H9 (cell line): ENCODE data around the gene ARHGAP9. TPM values are rescaled to one million over a fixed set of nuclear protein-coding genes. Genes with fewer than 3 reads are reported as not detected.

Experiments used
- DNase-seq: peaks from one replicate; pipeline ENCODE4 v3.0.0-alpha.2; 2017
- H2AFZ ChIP-seq: one replicate; pipeline ENCODE4 v1.6.1; 2013; ENCODE audit warnings: mild to moderate bottlenecking, low read length, control low read depth, moderate library complexity
- H2AK5ac ChIP-seq: 2 replicates; pipeline ENCODE4 v1.6.1; 2013; ENCODE audit warnings: low read length, control low read depth, mixed read lengths; ENCODE audit not compliant: insufficient read length
- H2BK120ac ChIP-seq: one replicate; pipeline ENCODE4 v1.6.1; 2013; ENCODE audit warnings: low read depth, mild to moderate bottlenecking, low read length, control low read depth, inconsistent platforms; ENCODE audit not compliant: poor library complexity, severe bottlenecking
- H2BK12ac ChIP-seq: 2 replicates; pipeline ENCODE4 v1.6.1; 2013; ENCODE audit warnings: low read length, control low read depth, mixed read lengths, low read depth; ENCODE audit not compliant: insufficient read length
- H2BK15ac ChIP-seq: 2 replicates; pipeline ENCODE4 v1.6.1; 2013; ENCODE audit warnings: low read depth, low read length, control low read depth
- H2BK20ac ChIP-seq: one replicate; pipeline ENCODE4 v1.6.1; 2013; ENCODE audit warnings: low read depth, mild to moderate bottlenecking, low read length, control low read depth, inconsistent platforms; ENCODE audit not compliant: poor library complexity, severe bottlenecking
- H2BK5ac ChIP-seq: 2 replicates; pipeline ENCODE4 v1.6.1; 2013; ENCODE audit warnings: low read length, control low read depth, mixed read lengths; ENCODE audit not compliant: insufficient read length
- H3K14ac ChIP-seq: 2 replicates; pipeline ENCODE4 v1.6.1; 2013; ENCODE audit warnings: low read length, control low read depth; ENCODE audit not compliant: insufficient read depth
- H3K18ac ChIP-seq: 2 replicates; pipeline ENCODE4 v1.6.1; 2013; ENCODE audit warnings: low read depth, mild to moderate bottlenecking, mixed read lengths, low read length, control low read depth; ENCODE audit not compliant: insufficient read length
- H3K23ac ChIP-seq: 2 replicates; pipeline ENCODE4 v1.6.1; 2013; ENCODE audit warnings: low read length, control low read depth, mixed read lengths, low read depth; ENCODE audit not compliant: insufficient read length
- H3K23me2 ChIP-seq: 2 replicates; pipeline ENCODE4 v1.6.1; 2013; ENCODE audit warnings: low read depth, mild to moderate bottlenecking, mixed read lengths, low read length, control low read depth; ENCODE audit not compliant: insufficient read length, poor library complexity, severe bottlenecking
- H3K27ac ChIP-seq: 2 replicates; pipeline ENCODE4 v1.5.1; 2013; ENCODE audit warnings: low read length, control low read depth, mixed read lengths, low read depth; ENCODE audit not compliant: insufficient read length
- H3K27me3 ChIP-seq: 2 replicates; pipeline ENCODE4 v1.6.1; 2013; ENCODE audit warnings: low read length, control low read depth, inconsistent platforms; ENCODE audit not compliant: insufficient read depth
- H3K4ac ChIP-seq: 2 replicates; pipeline ENCODE4 v1.6.1; 2013; ENCODE audit warnings: low read depth, mild to moderate bottlenecking, control low read depth, inconsistent platforms, low read length, moderate library complexity
- H3K4me1 ChIP-seq: 2 replicates; pipeline ENCODE4 v1.6.1; 2013; ENCODE audit warnings: low read length, control low read depth, inconsistent platforms; ENCODE audit not compliant: insufficient read depth
- H3K4me2 ChIP-seq: 2 replicates; pipeline ENCODE4 v1.6.1; 2013; ENCODE audit warnings: low read length, control low read depth, mixed read lengths; ENCODE audit not compliant: insufficient read length, insufficient read depth
- H3K56ac ChIP-seq: 2 replicates; pipeline ENCODE4 v1.6.1; 2013; ENCODE audit warnings: low read depth, mild to moderate bottlenecking, mixed read lengths, low read length, control low read depth; ENCODE audit not compliant: insufficient read length
- H3K79me1 ChIP-seq: 2 replicates; pipeline ENCODE4 v1.6.1; 2013; ENCODE audit warnings: low read depth, mild to moderate bottlenecking, moderate library complexity, low read length, control low read depth, inconsistent platforms; ENCODE audit not compliant: insufficient read depth, poor library complexity, severe bottlenecking
- H3K79me2 ChIP-seq: 2 replicates; pipeline ENCODE4 v1.6.1; 2013; ENCODE audit warnings: low read length, control low read depth, inconsistent platforms; ENCODE audit not compliant: insufficient read depth
- H3K9ac ChIP-seq: 2 replicates; pipeline ENCODE4 v1.6.1; 2013; ENCODE audit warnings: low read length, control low read depth, mixed read lengths; ENCODE audit not compliant: insufficient read length; ENCODE audit errors: extremely low read depth
- H3K9me3 ChIP-seq: one replicate; pipeline ENCODE4 v1.6.1; 2013; ENCODE audit warnings: low read depth, low read length, inconsistent platforms; ENCODE audit not compliant: control insufficient read depth
- H3T11ph ChIP-seq: one replicate; pipeline ENCODE4 v1.6.1; 2013; ENCODE audit warnings: mild to moderate bottlenecking, low read length, control low read depth, inconsistent platforms
- H4K20me1 ChIP-seq: one replicate; pipeline ENCODE4 v1.6.1; 2013; ENCODE audit not compliant: control insufficient read depth, insufficient read length, insufficient read depth
- H4K5ac ChIP-seq: 2 replicates; pipeline ENCODE4 v1.6.1; 2013; ENCODE audit warnings: low read depth, mild to moderate bottlenecking, mixed read lengths, low read length, control low read depth; ENCODE audit not compliant: insufficient read length
- H4K8ac ChIP-seq: replicated peaks from 2 replicates; pipeline ENCODE4 v1.6.1; 2013; ENCODE audit warnings: low read length, control low read depth, mixed read lengths, low read depth; ENCODE audit not compliant: insufficient read length
- H4K91ac ChIP-seq: 2 replicates; pipeline ENCODE4 v1.6.1; 2013; ENCODE audit warnings: low read depth, mild to moderate bottlenecking, moderate library complexity, mixed read lengths, low read length, control low read depth; ENCODE audit not compliant: insufficient read length
- H3K27ac Mint-ChIP-seq, 3 experiments: 2 replicates in 2 of 3; 3 replicates in 1 of 3; pipeline ENCODE4 v1.8.0; 2020 to 2021; ENCODE audit warnings: mixed read lengths in 3 of 3, mild to moderate bottlenecking in 1 of 3, moderate library complexity in 1 of 3
- H3K27me3 Mint-ChIP-seq: 2 replicates; pipeline ENCODE4 v1.8.0; 2021; ENCODE audit warnings: low read depth, mild to moderate bottlenecking, moderate library complexity, mixed read lengths
- H3K36me3 Mint-ChIP-seq, 3 experiments: 2 replicates in 2 of 3; 3 replicates in 1 of 3; pipeline ENCODE4 v1.8.0; 2020 to 2021; ENCODE audit warnings: low read depth in 3 of 3, mixed read lengths in 3 of 3; ENCODE audit not compliant: insufficient read depth in 1 of 3
- H3K4me1 Mint-ChIP-seq, 2 experiments: 2 replicates each; pipeline ENCODE4 v1.8.0; 2020; ENCODE audit warnings: mixed read lengths in 2 of 2
- H3K4me3 Mint-ChIP-seq, 2 experiments: 2 replicates in 1 of 2; 3 replicates in 1 of 2; pipeline ENCODE4 v1.8.0; 2020 to 2021; ENCODE audit warnings: mild to moderate bottlenecking in 2 of 2, mixed read lengths in 2 of 2, moderate library complexity in 1 of 2
- H3K9me3 Mint-ChIP-seq, 2 experiments: 2 replicates in 1 of 2; 3 replicates in 1 of 2; pipeline ENCODE4 v1.8.0; 2020; ENCODE audit warnings: mild to moderate bottlenecking in 2 of 2, mixed read lengths in 2 of 2, moderate library complexity in 1 of 2
- CTCF ChIP-seq: fragments of 200-600 bp; sonication (generic); conservative IDR thresholded peaks from 3 replicates; pipeline ENCODE4 v1.8.0; 2021; ENCODE audit warnings: antibody characterized with exemption, mild to moderate bottlenecking
- WGBS: extraction: QIAGEN DNeasy Blood & Tissue Kit; methylation state at CpG from one replicate; pipeline ENCODE4 v1.1.7; 2013; ENCODE audit warnings: missing lambda C conversion rate, low lambda C conversion rate, mixed read lengths; ENCODE audit not compliant: insufficient read length; ENCODE audit errors: extremely low coverage; 5-methylcytosine and 5-hydroxymethylcytosine counted together
- total RNA-seq: library from RNA; stranded (reverse); gene quantifications from 2 replicates; pipeline ENCODE4 v1.2.1, GENCODE V29; 2021

ARHGAP9 gene
- total RNA-seq, 1 experiment from 2014 or later: 3.7 TPM

GRCh38 chr12:57455374-57456144 is 24.1 kb downstream of the ARHGAP9 start:
- Histone ChIP-seq H2BK15ac (no peak overlapping the region), H2BK20ac (no peak overlapping the region), H3K79me1 (no peaks in the 10 kb centered on the region), H4K91ac (no peak overlapping the region), H3K18ac (peak overlapping the region; percentile 71), H2BK12ac (no peak overlapping the region), H3K9ac (peak overlapping the region; percentile 20), H2AFZ (no peak overlapping the region), H3K27ac (no peak overlapping the region), H4K8ac (no peak overlapping the region), H3K9me3 (no peaks in the 10 kb centered on the region), H3K23me2 (peaks cover 29% of the 10 kb centered on the region), H3K27me3 (no peaks in the 10 kb centered on the region), H3K4me2 (peak overlapping the region; percentile 84), H3K14ac (peak overlapping the region; percentile 55), H2BK120ac (no peak overlapping the region), H3K56ac (no peak overlapping the region), H2BK5ac (no peak overlapping the region), H3T11ph (no peak overlapping the region), H4K5ac (no peak overlapping the region), H2AK5ac (no peak overlapping the region), H4K20me1 (no peaks in the 10 kb centered on the region), H3K4me1 (no peaks in the 10 kb centered on the region; the same call in 1 of the 2 replicates), H3K79me2 (no peaks in the 10 kb centered on the region), H3K23ac (no peak overlapping the region), H3K4ac (no peak overlapping the region)
- WGBS: no CpG with 5 or more reads among the region's 10 CpGs
- Mint-ChIP-seq H3K4me1 (peaks cover 47 to 59% of the 10 kb centered on the region in 2 experiments), H3K27me3 (peaks cover 4% of the 10 kb centered on the region), H3K4me3 (peak overlapping the region; percentile 69 to 84), H3K9me3 (no peaks in the 10 kb centered on the region), H3K27ac (peak overlapping the region; percentile 55 to 97 (median 86); a peak in 6 of 7 replicates), H3K36me3 (no peaks in the 10 kb centered on the region; a peak in 2 of 7 replicates)
- no peak for TF ChIP-seq CTCF
- DNase-seq: no peak
